ENCODE measurements around the gene IL15RA.

DNA sequence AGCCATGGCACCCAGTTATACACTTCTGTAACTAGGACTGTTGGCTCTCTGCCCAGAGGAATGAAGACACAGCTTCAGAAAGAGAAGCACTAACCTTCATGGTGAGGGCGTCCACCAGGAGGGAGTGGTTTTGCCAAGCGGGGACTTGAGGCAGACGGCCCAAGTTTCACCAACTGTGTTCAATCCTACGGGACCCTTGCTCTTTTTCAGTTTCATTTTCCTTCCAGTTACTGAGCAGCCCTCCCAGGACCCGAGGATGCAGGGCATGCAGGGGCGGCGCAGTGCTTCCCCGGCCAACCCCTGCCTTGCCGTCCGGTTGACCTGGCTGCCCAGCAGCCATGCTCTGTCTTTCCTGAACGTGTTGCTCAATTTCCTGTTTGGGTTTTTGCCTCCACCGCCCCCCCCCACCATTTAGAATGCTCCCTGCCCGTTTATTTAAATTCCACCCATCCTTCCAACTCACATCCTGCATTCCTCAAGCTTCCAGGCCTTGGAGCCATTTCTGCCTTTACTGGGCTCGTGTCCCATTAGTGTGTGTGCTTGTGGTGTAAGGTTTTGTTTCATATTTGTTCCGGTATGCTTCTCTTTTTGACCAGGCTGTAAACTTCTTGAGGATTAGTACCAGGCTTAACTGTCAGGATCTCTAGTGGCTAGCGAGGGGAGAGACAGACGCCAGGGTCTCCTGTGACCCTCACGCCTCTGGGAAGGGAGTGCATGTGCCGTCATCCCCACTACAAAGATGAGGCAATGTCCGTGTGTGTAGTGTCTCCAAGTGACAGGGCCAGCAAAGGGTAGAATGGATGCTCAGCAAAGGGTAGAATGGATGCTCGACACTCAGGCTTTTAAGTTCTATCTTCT is 31.6 kb downstream of the IL15RA start:
- no peak for TF ChIP-seq CTCF (IDR thresholded peaks at IDR 0.05)
- TF ChIP-seq ZFX (IDR thresholded peaks at IDR 0.05; ENCODE audit: borderline replicate concordance) = no peak
